T-helper 17 cell (primary cell): ENCODE measurements around the gene PRPF8. TPM values are rescaled to one million over a fixed set of nuclear protein-coding genes. Genes with fewer than 3 reads are reported as not detected.

Experiments used
- ATAC-seq: fragments of 150-1000 bp; cut with Tn5 transposase; 2 replicates; pipeline ENCODE4 v1.10.0; 2021; ENCODE audit warnings: mild to moderate bottlenecking, moderate library complexity
- DNase-seq, 3 donors: peaks; one replicate each; pipeline versions ENCODE4 v3.0.0 to v3.0.0-alpha.2; 2020 to 2021
- H3K9me3 ChIP-seq: one replicate; pipeline ENCODE4 v1.7.0; 2013; ENCODE audit warnings: low read length, mild to moderate bottlenecking; ENCODE audit not compliant: control insufficient read depth, poor library complexity, severe bottlenecking
- H3K27ac Mint-ChIP-seq: one replicate; pipeline ENCODE4 v1.8.0; 2022; ENCODE audit warnings: mild to moderate bottlenecking, moderate library complexity, mixed read lengths
- H3K27me3 Mint-ChIP-seq: one replicate; pipeline ENCODE4 v1.8.0; 2022; ENCODE audit warnings: mixed read lengths
- H3K36me3 Mint-ChIP-seq: one replicate; pipeline ENCODE4 v1.8.0; 2022; ENCODE audit warnings: low read depth, mixed read lengths
- H3K4me1 Mint-ChIP-seq: one replicate; pipeline ENCODE4 v1.8.0; 2022; ENCODE audit warnings: mild to moderate bottlenecking, mixed read lengths
- H3K4me3 Mint-ChIP-seq: one replicate; pipeline ENCODE4 v1.8.0; 2022; ENCODE audit warnings: mild to moderate bottlenecking, moderate library complexity, mixed read lengths
- total RNA-seq, 4 donors: library from RNA in 2 of 4; stranded (reverse) in 2 of 4; gene quantifications; one replicate each; pipeline ENCODE4 v1.2.3 and lab custom pipeline; 2022 to 2026

The PRPF8 gene
- total RNA-seq, 2 donors from 2014 or later: 451 to 472 TPM

DNA sequence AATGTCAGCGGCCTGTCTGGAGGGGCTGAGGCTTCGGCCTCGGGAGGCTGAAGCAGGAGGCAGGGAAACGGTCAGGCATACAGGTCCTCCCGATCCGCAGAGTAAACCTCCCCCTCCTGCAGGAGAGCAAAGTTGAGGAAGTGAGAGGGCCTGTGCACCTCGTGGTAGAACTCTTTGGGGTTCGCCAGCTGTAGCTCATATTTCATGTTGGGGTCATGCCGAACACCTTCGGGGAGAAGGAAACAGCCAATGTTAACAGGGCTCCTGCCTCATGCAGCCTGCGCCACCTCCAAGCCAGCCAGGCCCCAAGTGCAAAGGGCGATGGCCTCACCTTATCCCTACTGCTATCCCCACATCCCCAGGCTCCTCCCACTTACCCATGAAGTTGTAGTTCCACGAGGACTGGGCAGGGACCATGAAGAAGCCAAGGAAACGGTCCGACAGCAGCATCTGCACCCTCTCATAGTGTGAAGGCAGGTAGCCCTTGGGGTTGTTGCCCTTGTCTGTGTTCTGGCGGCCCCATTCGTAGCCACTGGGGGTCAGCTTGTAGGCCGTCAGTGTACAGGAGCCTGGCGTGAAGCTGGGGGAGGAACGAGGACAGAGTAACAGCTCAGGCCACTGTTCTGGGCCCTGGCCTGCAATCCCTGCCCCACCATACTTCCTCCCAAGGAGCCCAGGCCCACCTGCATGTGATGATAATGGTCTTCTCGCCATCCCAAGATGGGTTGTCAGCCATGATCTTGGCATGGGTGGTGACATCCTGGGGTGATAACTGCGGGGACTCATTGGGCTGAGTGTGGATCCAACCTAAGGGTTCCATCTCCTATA, 33.7 kb downstream of the PRPF8 start:
- H3K4me1 Mint-ChIP-seq: peaks cover 12% of the 10 kb centered on the region
- H3K36me3 Mint-ChIP-seq: peaks cover 2% of the 10 kb centered on the region

DNA sequence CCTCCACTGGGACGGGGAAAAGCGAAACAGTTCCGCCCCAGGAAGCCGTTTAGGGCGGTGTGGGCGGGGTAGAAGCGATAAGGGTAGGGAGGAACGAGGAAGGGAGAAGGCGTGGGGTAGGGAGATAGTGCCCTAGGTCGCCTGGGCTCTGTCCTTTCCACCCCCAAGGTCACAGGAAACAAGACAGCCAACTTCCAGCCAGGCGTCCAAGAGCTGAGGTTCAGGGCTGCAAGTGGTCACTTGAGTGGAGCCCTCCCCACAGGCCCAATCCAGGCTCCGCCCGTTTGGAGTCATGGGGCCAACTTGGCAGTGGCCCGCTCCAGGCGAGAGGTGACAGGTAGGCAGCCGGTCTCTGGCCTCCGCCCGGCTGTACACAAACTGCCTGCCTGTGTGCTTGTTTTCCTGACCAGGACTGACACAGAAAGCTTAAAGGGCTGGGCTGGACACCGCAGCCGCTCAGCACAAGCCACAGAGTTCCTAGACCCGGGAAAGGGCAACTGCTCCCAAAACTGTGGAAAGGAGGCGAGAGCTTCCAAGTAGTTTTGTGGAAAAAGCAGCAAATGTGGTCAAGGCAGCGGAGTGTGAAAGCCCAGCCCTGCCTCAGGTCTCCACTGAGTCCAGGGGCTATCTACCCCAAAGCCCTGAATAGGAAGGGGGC, 34.7 kb downstream of the PRPF8 start, which contains the start of gene RILP:
Gene RILP, minus strand, starts transcription at position 23 of the 658 bp plus-strand sequence. CDS start 62 bp downstream, outside the sequence.
- peak within 1 kb of the TSS; percentile 11 for H3K27ac Mint-ChIP-seq
- H3K4me1 Mint-ChIP-seq: peaks cover 16% of the 10 kb centered on the region
- H3K27me3 Mint-ChIP-seq: no peaks in the 10 kb centered on the region
- DNase-seq (no peak), ATAC-seq (peak; percentile 18)
- H3K4me3 Mint-ChIP-seq: peak within 1 kb of the TSS; percentile 69
- H3K9me3 ChIP-seq: no peaks in the 10 kb centered on the region
- peaks cover 2% of the 10 kb centered on the region for H3K36me3 Mint-ChIP-seq

More for the DNA sequence above, 33.7 kb downstream of the PRPF8 start:
- no peaks in the 10 kb centered on the region for H3K9me3 ChIP-seq
- Mint-ChIP-seq H3K27me3 (no peaks in the 10 kb centered on the region), H3K27ac (no peak overlapping the region), H3K4me3 (peak overlapping the region; percentile 31)
- ATAC-seq (no peak), DNase-seq (no peak)

DNA sequence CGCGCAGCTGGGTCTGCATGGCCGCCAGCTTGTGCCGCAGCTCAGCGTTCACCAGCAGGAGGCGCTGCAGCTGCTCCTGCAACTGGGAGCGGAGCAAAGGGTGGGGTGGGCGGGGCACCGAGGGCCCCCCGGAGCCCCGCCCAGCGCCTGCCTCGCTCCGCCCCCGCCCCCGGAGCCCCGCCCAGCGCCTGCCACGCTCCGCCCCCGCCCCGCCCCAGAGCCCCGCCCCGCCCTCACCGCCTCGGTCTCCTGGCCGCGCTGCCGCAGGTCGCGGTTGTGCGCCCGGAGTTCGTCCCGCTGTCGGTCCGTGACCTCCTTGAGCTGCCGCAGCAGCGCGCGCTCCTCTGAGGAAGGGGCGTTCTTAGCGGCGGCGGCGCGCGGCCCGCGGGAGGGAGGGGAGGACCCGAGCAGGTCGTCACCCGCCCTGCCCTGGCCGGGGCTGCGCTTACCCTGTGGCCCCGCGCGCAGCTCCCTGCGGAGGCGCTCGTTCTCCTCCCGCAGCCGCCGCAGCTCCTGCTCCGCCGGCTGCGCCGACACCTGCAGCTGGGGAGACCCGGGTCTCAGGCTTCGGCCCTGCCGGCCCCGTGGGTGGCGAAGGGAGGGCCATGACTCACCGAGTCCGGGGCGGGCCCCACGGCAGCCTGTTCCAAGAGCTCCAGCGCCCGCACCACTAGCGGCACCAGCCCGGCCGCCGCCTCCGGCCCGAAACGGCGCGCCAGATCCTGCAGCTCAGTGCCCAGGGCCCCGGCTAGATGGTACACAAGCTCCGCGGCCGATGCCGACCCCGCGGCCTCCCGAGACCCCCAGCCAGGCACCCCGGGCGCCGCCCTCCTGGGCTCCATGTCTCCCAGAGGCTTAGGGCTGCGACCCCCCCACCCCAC, 35.5 kb downstream of the PRPF8 start:
- Mint-ChIP-seq H3K4me1 (peaks cover 18% of the 10 kb centered on the region), H3K27me3 (no peaks in the 10 kb centered on the region), H3K4me3 (peak overlapping the region; percentile 69), H3K27ac (no peak overlapping the region), H3K36me3 (peaks cover 2% of the 10 kb centered on the region)
- ATAC-seq: peak; percentile 82
- no peaks in the 10 kb centered on the region for H3K9me3 ChIP-seq
- peak; percentile 94 to 97 (median 97) for DNase-seq

DNA sequence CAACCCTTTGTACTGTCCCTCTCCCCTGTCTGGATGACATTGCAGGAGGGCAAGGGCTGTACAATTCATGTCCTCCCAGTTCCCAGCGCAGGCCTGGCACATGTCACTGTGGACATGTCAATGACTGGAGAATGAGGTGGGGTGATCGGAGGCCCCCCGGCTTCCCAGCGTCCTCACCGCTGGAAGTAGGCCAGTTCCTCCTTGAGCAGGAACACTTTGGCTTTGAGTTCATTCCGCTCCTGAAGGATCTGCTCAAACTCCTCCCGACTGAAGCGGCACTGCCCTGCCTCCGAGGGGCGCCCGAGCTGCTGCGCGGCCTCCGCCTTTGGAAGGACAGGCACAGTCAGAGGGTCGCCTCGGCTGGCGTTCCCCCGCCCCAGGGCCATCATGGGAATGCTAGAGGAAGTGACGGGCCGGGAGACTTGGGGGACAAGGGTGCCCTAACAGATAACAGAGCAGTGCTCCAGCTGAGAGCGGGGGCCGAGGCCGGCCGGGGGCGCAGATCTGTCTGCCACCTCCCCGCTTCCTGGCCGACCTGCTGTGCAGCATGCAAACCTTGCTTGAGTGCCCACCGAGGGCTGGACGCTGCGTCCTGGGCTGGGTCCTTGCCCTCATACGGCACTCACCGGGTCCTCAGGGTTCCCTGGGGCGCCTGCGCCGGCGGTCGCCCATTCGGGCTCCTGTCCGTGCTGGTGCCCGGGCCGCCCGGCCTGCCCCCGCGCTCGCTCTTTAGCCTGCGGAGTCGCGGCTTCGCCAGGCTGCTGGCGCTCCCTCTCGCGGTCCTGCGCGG, 36.3 kb downstream of the PRPF8 start:
- peak overlapping the region; percentile 69 for H3K4me3 Mint-ChIP-seq
- peaks cover 21% of the 10 kb centered on the region for H3K4me1 Mint-ChIP-seq
- H3K27ac Mint-ChIP-seq: no peak overlapping the region
- DNase-seq: no peak
- no peaks in the 10 kb centered on the region for H3K27me3 Mint-ChIP-seq
- no peaks in the 10 kb centered on the region for H3K9me3 ChIP-seq
- ATAC-seq: peak; percentile 2
- H3K36me3 Mint-ChIP-seq: peaks cover 2% of the 10 kb centered on the region

DNA sequence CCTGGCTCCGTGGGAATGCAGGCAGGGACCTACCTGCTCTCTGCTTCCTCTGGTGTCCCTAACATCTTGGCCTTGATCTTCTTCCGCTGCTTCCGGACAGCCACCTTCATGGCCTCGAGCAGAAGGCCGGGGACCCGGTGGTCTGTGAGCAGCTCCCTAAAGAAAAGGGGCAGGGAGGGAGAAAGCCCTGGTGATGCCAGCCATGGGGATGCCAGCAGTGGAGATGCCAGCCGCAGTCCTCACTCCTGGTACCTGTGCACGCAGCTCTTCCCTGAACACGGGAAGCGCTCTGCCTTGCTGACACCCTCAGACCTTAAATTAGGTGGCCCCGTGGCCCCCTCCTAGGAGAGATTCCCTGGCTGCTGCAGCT, 36.9 kb downstream of the PRPF8 start:
- peaks cover 16% of the 10 kb centered on the region for H3K4me1 Mint-ChIP-seq
- DNase-seq (no peak), ATAC-seq (no peak)
- H3K36me3 Mint-ChIP-seq: no peaks in the 10 kb centered on the region
- no peaks in the 10 kb centered on the region for H3K9me3 ChIP-seq
- H3K27me3 Mint-ChIP-seq: no peaks in the 10 kb centered on the region
- peak overlapping the region; percentile 59 for H3K4me3 Mint-ChIP-seq
- no peak overlapping the region for H3K27ac Mint-ChIP-seq

DNA sequence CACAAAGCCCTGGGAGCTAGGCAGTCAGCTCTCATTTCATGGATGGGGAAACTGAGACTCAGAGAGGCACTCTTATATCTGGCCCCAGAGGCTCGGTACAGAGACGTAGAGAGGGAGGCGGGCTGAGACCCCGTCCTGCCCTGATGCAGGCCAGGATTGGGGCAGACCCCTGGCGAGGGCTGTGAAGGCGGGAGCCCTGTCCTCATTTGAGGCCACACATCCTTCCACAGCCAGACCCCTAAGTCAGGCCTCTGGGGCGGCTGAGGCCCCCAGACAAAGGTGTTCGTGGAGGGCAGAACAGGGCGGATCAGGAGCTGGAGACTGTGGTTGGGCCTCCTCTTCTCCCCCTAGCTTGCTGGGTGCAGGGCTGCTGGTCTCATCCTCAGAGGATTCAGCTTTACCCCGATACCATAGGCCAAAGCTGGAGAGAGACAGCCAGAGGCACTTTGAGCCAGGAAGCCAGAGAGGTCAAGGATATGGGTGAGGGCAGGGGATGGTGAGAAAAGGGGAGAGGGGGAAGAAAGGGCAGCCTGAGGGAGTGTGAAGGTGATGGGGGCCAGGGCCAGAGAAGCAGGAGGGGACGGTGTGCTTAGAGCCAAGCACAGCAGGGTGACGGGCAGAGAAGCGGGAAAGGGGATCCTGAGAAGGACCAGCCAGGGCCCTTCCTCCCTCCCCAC, 38.3 kb downstream of the PRPF8 start:
- no peak for DNase-seq
- Mint-ChIP-seq H3K4me3 (peak overlapping the region; percentile 55), H3K27ac (no peak overlapping the region), H3K27me3 (no peaks in the 10 kb centered on the region), H3K36me3 (no peaks in the 10 kb centered on the region), H3K4me1 (peaks cover 13% of the 10 kb centered on the region)
- H3K9me3 ChIP-seq: no peaks in the 10 kb centered on the region
- ATAC-seq: no peak

DNA sequence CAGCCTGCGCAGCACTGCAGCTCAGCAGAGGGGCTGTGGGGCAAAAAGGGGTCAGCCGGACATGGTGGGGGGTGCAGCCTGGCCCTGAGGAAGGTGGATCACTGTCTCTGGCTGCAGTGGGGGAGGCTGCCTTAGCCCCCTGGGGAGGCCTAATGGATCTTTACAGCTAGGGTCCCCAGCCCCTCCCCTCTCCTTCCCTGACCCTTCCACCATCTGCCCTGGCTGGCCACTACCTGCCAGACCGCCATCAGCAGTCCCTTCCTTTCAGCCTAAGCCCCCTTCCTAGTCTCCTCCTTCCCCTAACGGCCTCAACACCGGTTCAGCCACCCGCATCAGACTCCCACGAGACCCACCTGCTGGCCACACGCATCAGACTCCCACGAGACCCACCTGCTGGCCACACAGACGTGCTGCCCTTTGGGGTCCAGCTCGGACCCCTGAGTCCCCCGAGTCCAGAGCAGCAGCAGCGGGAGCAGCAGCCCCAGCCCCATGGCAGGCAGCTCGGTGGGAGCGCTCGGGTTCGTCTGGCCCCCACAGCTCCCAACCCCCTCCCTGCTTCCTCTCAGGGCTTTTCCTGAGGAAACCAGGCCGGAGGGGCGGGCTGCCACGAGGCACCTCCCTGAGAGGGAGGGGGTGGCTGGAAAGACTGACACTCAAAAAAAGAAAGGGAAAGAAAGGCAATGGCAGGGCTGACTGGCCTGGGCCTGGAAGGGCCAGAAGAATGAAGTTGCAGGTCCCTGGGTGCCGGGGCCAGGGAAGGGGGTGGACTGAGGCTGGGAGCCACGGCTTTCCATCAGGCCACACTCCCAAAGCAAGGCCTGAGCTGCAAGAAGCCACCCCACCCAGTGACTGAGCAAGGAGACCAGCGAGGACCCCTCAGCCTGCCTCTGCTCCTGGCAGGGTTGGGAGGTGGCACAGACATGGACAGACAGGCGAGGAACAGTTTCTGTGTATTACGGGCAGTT, 39.2 kb downstream of the PRPF8 start, which contains the start of gene SCARF1:
Gene SCARF1, minus strand, starts transcription at position 526 of the 965 bp plus-strand sequence. Its CDS starts 35 bp downstream, at position 491.
- H3K36me3 Mint-ChIP-seq: no peaks in the 10 kb centered on the region
- H3K4me3 Mint-ChIP-seq: peak within 1 kb of the TSS; percentile 85
- ATAC-seq (no peak), DNase-seq (no peak)
- no peaks in the 10 kb centered on the region for H3K9me3 ChIP-seq
- no peaks in the 10 kb centered on the region for H3K27me3 Mint-ChIP-seq
- peak within 1 kb of the TSS; percentile 80 for H3K27ac Mint-ChIP-seq
- H3K4me1 Mint-ChIP-seq: peaks cover 14% of the 10 kb centered on the region

DNA sequence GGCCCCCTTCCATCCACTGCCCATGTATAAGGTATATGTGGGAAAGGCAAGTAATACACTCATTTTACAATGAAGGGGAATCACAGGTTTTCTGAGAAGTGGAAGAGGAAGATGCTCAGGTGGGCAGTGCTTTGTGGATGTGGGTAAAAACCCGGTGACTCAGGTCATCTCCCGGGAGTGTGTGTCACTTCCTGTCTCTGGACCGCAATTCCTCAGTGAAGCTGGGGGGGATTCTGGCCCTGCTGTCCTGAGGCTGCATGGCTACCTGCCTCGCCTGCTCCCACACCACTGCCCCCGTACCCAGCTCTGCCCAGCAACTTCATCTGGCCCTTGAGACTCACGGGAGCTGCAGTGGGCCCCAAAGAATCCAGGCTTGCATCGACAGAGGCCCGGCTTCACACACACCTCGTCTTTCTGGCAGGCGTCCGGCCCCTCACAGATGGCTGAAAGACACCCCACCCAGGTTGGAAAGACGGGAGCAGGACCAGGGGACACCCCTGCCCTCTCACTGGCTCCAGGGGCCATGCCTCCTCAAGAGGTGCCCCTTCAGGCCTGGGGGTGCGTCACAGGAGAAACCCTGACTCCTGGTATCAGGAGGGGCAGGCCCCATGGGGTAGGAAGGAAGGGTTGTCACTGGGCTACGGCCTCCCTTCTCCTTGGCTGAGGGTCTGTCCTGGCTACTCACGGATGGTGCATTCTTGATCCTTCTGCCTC, 40.0 kb downstream of the PRPF8 start:
- peaks cover 14% of the 10 kb centered on the region for H3K4me1 Mint-ChIP-seq
- no peak for DNase-seq
- H3K27ac Mint-ChIP-seq: peak overlapping the region; percentile 79
- no peak for ATAC-seq
- H3K9me3 ChIP-seq: no peaks in the 10 kb centered on the region
- no peaks in the 10 kb centered on the region for H3K27me3 Mint-ChIP-seq
- peak overlapping the region; percentile 85 for H3K4me3 Mint-ChIP-seq
- H3K36me3 Mint-ChIP-seq: no peaks in the 10 kb centered on the region

DNA sequence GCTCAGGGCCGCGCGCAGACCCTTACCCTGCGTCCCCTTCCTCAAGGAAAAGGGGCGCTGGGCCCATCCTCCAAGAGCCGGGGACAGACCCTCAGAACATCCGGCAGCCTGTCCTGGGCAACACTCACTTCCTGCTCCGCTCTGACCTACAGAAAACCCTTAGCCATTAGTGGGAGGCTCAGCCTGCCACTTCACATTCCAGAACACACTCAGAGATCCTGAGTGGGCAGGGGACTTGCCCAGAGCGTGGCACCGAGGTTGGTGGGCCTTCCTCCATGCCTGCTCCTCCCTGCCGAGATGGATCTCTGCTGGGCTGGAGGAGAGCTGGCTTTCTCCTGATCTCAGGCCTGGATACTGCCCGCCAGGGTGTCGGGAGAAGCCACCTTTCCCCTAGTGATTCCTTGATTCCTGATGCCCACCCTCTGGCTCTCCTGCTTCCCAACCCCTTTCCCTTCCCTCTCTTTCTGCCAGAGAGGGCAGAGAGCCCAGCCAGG, 40.6 kb downstream of the PRPF8 start:
- DNase-seq: no peak
- no peaks in the 10 kb centered on the region for H3K9me3 ChIP-seq
- peak overlapping the region; percentile 85 for H3K4me3 Mint-ChIP-seq
- no peaks in the 10 kb centered on the region for H3K36me3 Mint-ChIP-seq
- H3K4me1 Mint-ChIP-seq: peaks cover 14% of the 10 kb centered on the region
- peak overlapping the region; percentile 79 for H3K27ac Mint-ChIP-seq
- ATAC-seq: no peak
- no peaks in the 10 kb centered on the region for H3K27me3 Mint-ChIP-seq

DNA sequence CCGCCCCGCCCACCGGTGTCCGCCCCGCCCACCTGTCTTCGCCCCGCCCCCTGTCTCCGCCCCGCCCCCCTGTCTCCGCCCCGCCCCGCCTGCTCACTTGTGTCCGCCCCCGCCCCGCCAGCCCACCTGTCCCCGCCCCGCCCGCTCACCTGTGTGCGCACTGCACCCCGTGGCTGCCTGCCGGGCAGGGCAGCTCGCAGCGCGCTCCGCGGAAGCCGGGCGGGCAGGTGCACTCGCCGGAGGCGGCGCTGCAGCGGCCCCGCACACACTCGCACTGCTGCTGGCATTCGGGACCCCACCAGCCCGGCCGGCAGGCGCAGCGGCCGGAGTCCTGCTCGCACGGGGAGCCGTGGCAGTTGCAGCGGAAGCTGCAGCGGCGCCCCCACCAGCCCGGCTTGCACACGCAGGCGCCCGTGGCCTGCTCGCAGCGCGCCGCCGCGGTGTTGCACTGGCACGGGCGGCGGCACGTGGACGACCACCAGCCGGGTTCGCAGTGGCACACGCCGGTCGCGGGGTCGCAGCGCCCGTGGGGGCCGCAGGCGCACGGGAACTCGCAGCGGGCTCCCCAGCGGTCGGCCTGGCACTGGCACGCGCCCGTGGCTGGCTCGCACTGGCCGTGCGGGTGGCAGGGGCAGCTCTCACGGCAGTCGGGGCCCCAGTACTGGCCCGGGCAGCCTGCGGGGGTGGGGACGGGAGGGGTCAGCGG, 41.2 kb downstream of the PRPF8 start:
- Mint-ChIP-seq H3K27ac (peak overlapping the region; percentile 79), H3K27me3 (no peaks in the 10 kb centered on the region), H3K36me3 (no peaks in the 10 kb centered on the region), H3K4me3 (no peak overlapping the region), H3K4me1 (peaks cover 14% of the 10 kb centered on the region)
- no peaks in the 10 kb centered on the region for H3K9me3 ChIP-seq
- DNase-seq (peak; percentile 63 to 80 (median 79)), ATAC-seq (peak; percentile 81)
